GM10248 (cell line): Measurements from ENCODE around the gene CYB5B.

Experiments
- CTCF ChIA-PET: fragments of 300-600 bp; sonication (Branson Sonifier 250); formaldehyde crosslinking; extraction: SDS; loops from one replicate; lab custom pipeline; 2021; ENCODE audit warnings: antibody characterized with exemption; lab: Yijun Ruan, JAX
- POLR2A ChIA-PET: fragments of 350-650 bp; sonication (Branson Sonifier 250); formaldehyde crosslinking; extraction: SDS; loops from one replicate; lab custom pipeline; 2020; ENCODE audit warnings: antibody characterized with exemption; lab: Yijun Ruan, JAX
- DNase-seq: peaks from one replicate; pipeline ENCODE4 v3.0.0; 2012; ENCODE audit errors: extremely low spot score
- CTCF ChIP-seq: IDR thresholded peaks from 2 replicates; pipeline ENCODE4 v1.5.1; 2012; ENCODE audit warnings: mild to moderate bottlenecking, low read depth; ENCODE audit errors: extremely low read depth, missing control alignments, control extremely low read depth

CYB5B gene

GRCh38 chr16:69424053-69424934, at the start of gene CYB5B:
Gene CYB5B (plus strand): TSS chr16:69424619. CDS start chr16:69424684, 65 bp downstream.
- peak; percentile 95 for DNase-seq
- ChIA-PET POLR2A (no interaction called here), CTCF (interaction anchor here (0.6 to 1.2 kb wide), 4 partner anchors 11 to 40 kb away, joined by 3 to 4 read pairs (median 3); no protein-coding TSS in a partner anchor)
- TF ChIP-seq CTCF, result no peak

GRCh38 chr16:69376393-69377059, 47.9 kb upstream of the CYB5B start:
- TF ChIP-seq CTCF, result no peak
- CTCF ChIA-PET, result interaction anchor here (0.8 to 1.8 kb wide), 3 partner anchors 8 to 19 kb away, joined by 3 to 5 read pairs (median 3); no protein-coding TSS in a partner anchor
- POLR2A ChIA-PET, result no interaction called here
- no peak for DNase-seq

- no peak for TF ChIP-seq CTCF
- POLR2A ChIA-PET, result interaction anchor here (0.5 kb wide), 1 partner anchor 240 kb away, joined by 4 read pairs; no protein-coding TSS in a partner anchor
- CTCF ChIA-PET, result interaction anchor here (0.6 to 10.9 kb wide), 4 partner anchors 9 to 94 kb away, joined by 3 to 78 read pairs (median 8); no protein-coding TSS in a partner anchor
- DNase-seq, result no peak
Observed at GRCh38 chr16:69378036-69378435, 46.4 kb upstream of the CYB5B start.

- CTCF ChIA-PET, result interaction anchor here (0.6 to 10.9 kb wide), 4 partner anchors 10 to 95 kb away, joined by 3 to 78 read pairs (median 8); no protein-coding TSS in a partner anchor
- POLR2A ChIA-PET, result interaction anchor here (0.5 kb wide), 1 partner anchor 239 kb away, joined by 4 read pairs; no protein-coding TSS in a partner anchor
- TF ChIP-seq CTCF, result no peak
- no peak for DNase-seq
Observed at GRCh38 chr16:69378760-69379159, 45.7 kb upstream of the CYB5B start.

- no peak for DNase-seq
- ChIA-PET CTCF (interaction anchor here (10.9 kb wide), 1 partner anchor 15 kb away, joined by 78 read pairs; no protein-coding TSS in a partner anchor), POLR2A (interaction anchor here (0.7 kb wide), 1 partner anchor 1036 kb away, joined by 5 read pairs; no protein-coding TSS in a partner anchor)
- TF ChIP-seq CTCF, result no peak
Observed at GRCh38 chr16:69381231-69381630, 43.2 kb upstream of the CYB5B start.

- TF ChIP-seq CTCF, result no peak
- CTCF ChIA-PET, result interaction anchor here (1.3 to 10.9 kb wide), 3 partner anchors 9 to 22 kb away, joined by 3 to 78 read pairs (median 3); no protein-coding TSS in a partner anchor
- POLR2A ChIA-PET, result no interaction called here
- no peak for DNase-seq
Observed at GRCh38 chr16:69382421-69382820, 42.0 kb upstream of the CYB5B start.
